Measurements from ENCODE around the gene IQSEC1. TPM values are rescaled to one million over a fixed set of nuclear protein-coding genes. Genes with fewer than 3 reads are reported as not detected.

IQSEC1 gene
- polyA plus RNA-seq, 3 donors from 2014 or later: 9.0 to 40.5 (median 15.3) TPM

DNA sequence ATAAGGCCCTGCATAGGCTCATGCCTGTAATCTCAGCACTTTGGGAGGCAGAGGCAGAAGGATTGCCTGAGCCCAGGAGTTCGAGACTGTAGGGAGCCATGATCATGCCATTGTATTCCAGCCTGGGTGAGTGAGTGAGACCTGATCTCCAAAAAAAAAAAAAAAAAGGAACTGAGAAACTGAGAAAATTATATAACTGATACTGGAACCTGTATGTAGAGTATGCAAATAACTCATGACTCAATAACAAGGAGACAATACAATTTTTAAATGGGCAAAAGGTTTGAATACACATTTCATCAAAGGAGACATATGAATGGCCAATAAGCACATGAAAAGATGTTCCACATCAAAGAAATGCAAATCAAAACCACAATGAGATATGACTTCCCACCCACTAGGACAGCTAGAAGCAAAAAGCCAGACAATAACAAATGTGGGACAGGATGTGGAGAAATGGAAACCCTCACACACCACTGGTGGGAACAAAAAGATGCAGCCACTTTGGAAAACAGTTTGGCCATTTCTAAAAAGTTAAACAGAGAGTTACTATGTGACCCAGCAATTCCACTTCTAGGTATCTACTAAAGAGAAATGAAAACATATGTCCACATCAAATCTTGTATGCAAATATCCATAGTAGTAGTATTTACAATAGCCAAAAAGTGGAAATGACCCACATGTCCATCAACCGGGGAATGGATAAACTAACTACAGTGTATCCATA, 70.7 kb downstream of the IQSEC1 start:
- peak; percentile 51 to 69 (median 56) for DNase-seq
- peak overlapping the region; percentile 95 to 100 (median 98) for H3K27ac Mint-ChIP-seq
- peaks cover 1 to 10% (median 4%) of the 10 kb centered on the region in 3 donors for H3K27me3 Mint-ChIP-seq (ENCODE audit: low read depth in 3 of 3)
- H3K36me3 Mint-ChIP-seq: peaks cover 7 to 8% (median 8%) of the 10 kb centered on the region in 3 donors
- no peaks in the 10 kb centered on the region for H3K9me3 Mint-ChIP-seq
- H3K4me3 Mint-ChIP-seq: peak overlapping the region; percentile 40 to 72 (median 53)
- H3K4me1 Mint-ChIP-seq: peaks cover 92% of the 10 kb centered on the region in 2 donors

GRCh38 chr3:12999147-13000140, 73.8 kb downstream of the IQSEC1 start:
- DNase-seq: peak in 2 of 3 donors; percentile 43 to 52
- Mint-ChIP-seq H3K27ac (peak overlapping the region; percentile 83 to 94 (median 90)), H3K4me1 (peaks cover 81 to 84% of the 10 kb centered on the region in 2 donors), H3K9me3 (no peaks in the 10 kb centered on the region), H3K4me3 (peak overlapping the region; percentile 51 to 68 (median 63)), H3K36me3 (peaks cover 13 to 21% (median 17%) of the 10 kb centered on the region in 3 donors), H3K27me3 (ENCODE audit: low read depth in 3 of 3) (peaks cover 2 to 7% (median 3%) of the 10 kb centered on the region in 3 donors)

DNA sequence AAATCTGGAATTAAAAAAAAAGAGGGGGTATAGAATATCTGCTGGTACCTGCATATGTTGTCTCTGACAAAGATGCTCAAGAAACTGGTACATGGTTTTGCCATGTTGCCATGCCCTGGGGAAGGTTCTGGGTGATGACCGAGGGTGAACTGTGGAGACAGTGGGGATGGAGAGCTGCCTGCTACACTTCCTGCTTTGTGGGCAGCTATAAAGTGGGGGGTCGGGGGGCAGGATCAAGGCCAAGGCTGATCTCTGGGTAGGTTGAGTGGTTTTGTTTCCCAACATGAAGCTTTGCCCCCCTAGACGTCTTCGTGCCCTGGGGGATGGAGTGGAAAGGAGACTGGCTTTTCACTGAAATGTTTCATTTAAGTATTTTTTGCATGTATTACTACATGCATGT, 74.6 kb downstream of the IQSEC1 start:
- H3K4me1 Mint-ChIP-seq: peaks cover 73 to 76% of the 10 kb centered on the region in 2 donors
- H3K36me3 Mint-ChIP-seq: peaks cover 13 to 21% (median 17%) of the 10 kb centered on the region in 3 donors
- H3K27me3 Mint-ChIP-seq (ENCODE audit: low read depth in 3 of 3): peaks cover 2 to 7% (median 2%) of the 10 kb centered on the region in 3 donors
- H3K27ac Mint-ChIP-seq: peak overlapping the region; percentile 83 to 94 (median 90)
- DNase-seq: no peak
- peak overlapping the region in 4 of 5 donors; percentile 3 to 69 (median 66) for H3K4me3 Mint-ChIP-seq
- H3K9me3 Mint-ChIP-seq: no peaks in the 10 kb centered on the region

DNA sequence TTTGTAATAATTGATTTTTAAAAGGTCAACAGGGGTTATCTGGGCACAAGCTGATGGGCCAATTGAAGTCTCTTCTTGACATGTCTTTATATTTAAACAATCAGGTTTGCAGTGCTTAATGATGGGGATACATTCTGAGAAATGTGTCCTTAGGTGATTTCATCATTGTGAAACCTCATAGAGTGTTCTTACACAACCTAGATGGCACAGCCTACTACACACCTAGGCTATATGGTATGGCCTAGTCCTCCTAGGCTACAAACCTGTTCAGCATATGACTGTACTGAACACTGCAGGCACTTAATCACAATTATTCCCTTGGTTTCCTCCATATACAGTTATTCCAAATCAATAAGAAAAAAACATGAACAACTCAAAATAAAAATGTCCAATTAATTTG, 75.8 kb downstream of the IQSEC1 start:
- H3K4me1 Mint-ChIP-seq: peaks cover 68 to 70% of the 10 kb centered on the region in 2 donors
- H3K36me3 Mint-ChIP-seq: peaks cover 13 to 21% (median 17%) of the 10 kb centered on the region in 3 donors
- H3K9me3 Mint-ChIP-seq: no peaks in the 10 kb centered on the region
- peak overlapping the region in 1 of 5 donors; percentile 2 for H3K4me3 Mint-ChIP-seq
- peak overlapping the region; percentile 28 to 99 (median 74) for H3K27ac Mint-ChIP-seq
- H3K27me3 Mint-ChIP-seq (ENCODE audit: low read depth in 3 of 3): peaks cover 2 to 5% (median 4%) of the 10 kb centered on the region in 3 donors
- DNase-seq: no peak

DNA sequence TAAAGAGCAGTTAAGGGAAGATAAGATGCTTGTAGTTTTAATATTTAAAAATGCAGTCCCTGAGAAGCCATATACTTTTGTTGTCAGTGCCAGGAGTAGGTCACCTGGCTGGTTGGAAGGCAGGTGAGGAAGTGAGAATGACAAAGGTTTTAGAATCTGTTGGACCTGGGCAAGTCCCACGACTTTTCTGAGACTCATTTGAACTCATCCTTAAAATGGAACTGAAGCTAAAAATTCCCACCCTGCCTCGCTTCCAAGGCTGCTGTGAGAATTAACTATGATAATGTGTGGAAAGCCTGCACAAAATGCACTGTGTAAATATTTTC, 77.1 kb downstream of the IQSEC1 start:
- Mint-ChIP-seq H3K9me3 (no peaks in the 10 kb centered on the region), H3K4me3 (peak overlapping the region in 2 of 5 donors; percentile 21 to 36), H3K4me1 (peaks cover 65 to 70% of the 10 kb centered on the region in 2 donors), H3K27ac (peak overlapping the region; percentile 50 to 99 (median 76)), H3K36me3 (peaks cover 13 to 21% (median 17%) of the 10 kb centered on the region in 3 donors), H3K27me3 (ENCODE audit: low read depth in 3 of 3) (peaks cover 2 to 4% (median 2%) of the 10 kb centered on the region in 3 donors)
- no peak for DNase-seq

DNA sequence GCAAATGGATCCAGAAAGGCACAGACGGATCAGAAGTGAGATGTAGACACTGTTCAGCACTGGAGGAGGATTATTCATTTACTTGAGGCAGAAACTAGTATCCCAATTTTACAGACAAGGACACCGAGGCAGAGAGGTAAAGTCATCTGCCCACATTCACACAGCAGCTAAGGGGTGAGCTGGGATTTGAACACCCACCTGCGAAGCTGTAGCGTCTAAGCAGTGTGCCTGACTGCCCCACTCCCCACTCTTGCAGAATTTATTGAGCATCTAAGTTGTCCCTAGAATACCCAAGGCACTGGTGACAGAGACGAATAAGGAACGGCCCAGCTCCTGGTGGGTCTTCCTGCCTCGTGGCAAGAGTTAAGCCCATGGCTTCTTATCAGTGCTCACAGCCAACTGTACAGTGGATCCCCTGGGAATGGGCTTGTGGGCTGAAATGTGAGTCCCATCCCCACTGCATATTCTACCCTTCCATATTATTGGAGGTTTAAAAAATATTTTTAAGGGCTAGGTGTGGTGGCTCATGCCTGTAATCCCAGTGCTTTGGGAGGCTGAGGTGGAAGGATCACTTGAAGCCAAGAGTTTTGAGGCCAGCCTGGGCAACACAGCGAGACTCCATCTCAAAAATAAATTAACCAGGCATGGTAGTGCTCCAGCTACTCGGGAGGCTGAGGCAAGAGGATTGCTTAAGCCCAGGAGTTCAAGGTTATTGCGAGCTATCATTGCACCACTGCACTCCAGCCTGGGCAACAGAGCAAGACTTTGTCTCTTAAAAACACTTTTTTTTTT, 77.6 kb downstream of the IQSEC1 start:
- no peaks in the 10 kb centered on the region for H3K9me3 Mint-ChIP-seq
- peak overlapping the region; percentile 75 to 96 (median 95) for H3K4me3 Mint-ChIP-seq
- H3K27ac Mint-ChIP-seq: peak overlapping the region; percentile 97 to 99 (median 98)
- H3K27me3 Mint-ChIP-seq (ENCODE audit: low read depth in 3 of 3): peaks cover 2 to 4% (median 2%) of the 10 kb centered on the region in 3 donors
- H3K36me3 Mint-ChIP-seq: peaks cover 12 to 20% (median 17%) of the 10 kb centered on the region in 3 donors
- no peak for DNase-seq
- H3K4me1 Mint-ChIP-seq: peaks cover 68 to 74% of the 10 kb centered on the region in 2 donors

DNA sequence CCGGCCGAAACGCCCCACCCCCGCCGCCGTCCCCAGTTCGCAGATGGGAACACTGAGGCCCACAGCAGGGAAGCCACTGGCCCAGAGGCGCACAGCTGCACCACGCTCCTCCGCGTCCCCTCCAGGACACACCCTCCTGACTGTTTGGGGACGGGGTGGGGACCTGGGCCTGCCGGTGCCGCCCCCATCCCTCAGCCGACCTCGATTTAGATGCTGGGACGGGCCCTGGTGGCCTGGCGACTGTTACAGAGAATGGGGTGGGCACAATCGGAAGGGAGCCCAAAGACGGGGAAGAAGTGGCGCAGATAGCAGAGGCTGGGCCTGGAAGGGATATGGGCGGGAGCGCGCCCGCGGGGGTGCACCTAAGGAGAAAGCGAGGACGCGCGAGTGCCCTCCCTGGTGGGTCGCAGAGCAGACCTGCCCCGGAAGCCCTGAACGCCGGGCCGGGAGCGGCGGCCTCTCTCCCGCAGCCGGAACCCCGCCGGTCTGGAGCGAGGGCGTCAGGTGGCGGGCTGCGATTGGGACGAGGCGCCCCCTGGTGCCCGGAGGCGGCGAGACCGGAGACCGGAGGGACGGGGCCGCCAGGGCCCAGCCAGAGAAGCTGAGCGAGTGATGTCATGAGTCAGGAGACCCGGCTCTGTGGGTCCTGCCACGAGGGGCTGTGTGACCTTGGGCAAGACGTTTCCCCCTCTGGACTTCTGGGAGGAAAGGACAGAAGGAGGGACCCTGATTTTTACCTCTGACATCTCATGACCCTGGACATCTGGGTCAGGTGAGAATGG, 78.4 kb downstream of the IQSEC1 start:
- H3K27me3 Mint-ChIP-seq (ENCODE audit: low read depth in 3 of 3): peaks cover 2 to 4% (median 2%) of the 10 kb centered on the region in 3 donors
- H3K36me3 Mint-ChIP-seq: peaks cover 8 to 17% (median 17%) of the 10 kb centered on the region in 3 donors
- peak overlapping the region; percentile 92 to 98 (median 96) for H3K4me3 Mint-ChIP-seq
- H3K9me3 Mint-ChIP-seq: no peaks in the 10 kb centered on the region
- DNase-seq: peak; percentile 87 to 89 (median 88)
- peaks cover 65 to 74% of the 10 kb centered on the region in 2 donors for H3K4me1 Mint-ChIP-seq
- peak overlapping the region; percentile 97 to 99 (median 98) for H3K27ac Mint-ChIP-seq

- peaks cover 5 to 17% (median 17%) of the 10 kb centered on the region in 3 donors for H3K36me3 Mint-ChIP-seq
- H3K27me3 Mint-ChIP-seq (ENCODE audit: low read depth in 3 of 3): peaks cover under 1 to 4% (median 2%) of the 10 kb centered on the region in 3 donors
- no peaks in the 10 kb centered on the region for H3K9me3 Mint-ChIP-seq
- H3K4me1 Mint-ChIP-seq: peaks cover 63 to 74% of the 10 kb centered on the region in 2 donors
- H3K4me3 Mint-ChIP-seq: peak overlapping the region; percentile 92 to 98 (median 96)
- no peak for DNase-seq
- peak overlapping the region in 3 of 6 donors; percentile 51 to 98 (median 97) for H3K27ac Mint-ChIP-seq
These were observed 78.9 kb downstream of the IQSEC1 start for GRCh38 chr3:12994357-12994606.

GRCh38 chr3:12993517-12994356, 79.5 kb downstream of the IQSEC1 start:
- DNase-seq: peak in 2 of 3 donors; percentile 45 to 46
- Mint-ChIP-seq H3K36me3 (peaks cover 5 to 17% (median 15%) of the 10 kb centered on the region in 3 donors), H3K4me3 (peak overlapping the region; percentile 92 to 98 (median 96)), H3K27ac (peak overlapping the region in 2 of 6 donors; percentile 51 to 58), H3K4me1 (peaks cover 62 to 74% of the 10 kb centered on the region in 2 donors), H3K9me3 (no peaks in the 10 kb centered on the region), H3K27me3 (ENCODE audit: low read depth in 3 of 3) (peaks cover 0 to 4% (median 3%) of the 10 kb centered on the region in 3 donors)

DNA sequence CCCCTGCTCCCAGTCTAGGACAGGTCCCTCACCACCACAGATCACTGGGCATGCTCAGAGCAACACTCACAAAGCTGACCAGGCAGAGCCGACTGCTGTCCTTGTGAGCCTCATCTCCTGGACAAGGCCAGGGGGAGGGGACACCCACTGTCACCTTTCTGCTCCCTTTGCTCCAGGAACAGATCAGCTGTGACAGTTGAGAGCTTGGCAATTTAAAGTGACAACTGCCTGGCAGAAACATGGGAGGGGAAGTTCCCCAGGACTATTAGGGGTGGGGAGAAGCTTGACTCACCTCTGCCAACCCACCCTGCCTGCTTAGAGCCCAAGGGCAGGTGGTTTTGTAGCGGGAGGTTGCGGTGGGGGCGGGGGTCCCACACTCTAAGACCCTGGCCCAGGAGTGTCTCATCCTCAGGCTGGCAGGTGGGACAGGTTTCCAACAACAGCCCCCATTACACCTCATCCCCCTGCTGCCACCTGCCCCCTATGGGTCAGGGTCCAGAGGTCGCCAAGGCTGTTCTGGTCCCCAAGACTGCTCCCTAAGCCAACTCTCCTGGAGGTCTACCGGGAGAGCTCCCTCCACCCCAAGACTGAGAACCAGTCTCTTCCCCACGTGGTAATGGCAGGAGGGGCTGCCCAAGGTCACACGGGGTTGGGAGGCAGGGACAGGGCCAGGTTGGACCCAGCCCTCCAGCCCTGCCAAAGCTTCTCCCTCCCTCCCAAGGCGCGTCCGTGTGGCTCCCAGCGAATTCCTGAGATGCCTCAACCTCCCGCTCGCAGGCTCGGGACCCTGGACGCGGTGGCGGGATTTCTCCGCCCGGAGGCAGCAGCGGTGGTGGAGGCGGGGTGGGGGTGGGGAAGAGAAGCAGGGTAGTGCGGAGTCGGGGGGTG, 80.4 kb downstream of the IQSEC1 start:
- DNase-seq: no peak
- H3K27me3 Mint-ChIP-seq (ENCODE audit: low read depth in 3 of 3): peaks cover 0 to 5% (median 4%) of the 10 kb centered on the region in 3 donors
- H3K27ac Mint-ChIP-seq: peak overlapping the region in 4 of 6 donors; percentile 18 to 76 (median 60)
- peaks cover 5 to 13% (median 11%) of the 10 kb centered on the region in 3 donors for H3K36me3 Mint-ChIP-seq
- H3K4me3 Mint-ChIP-seq: peak overlapping the region; percentile 33 to 78 (median 71)
- peaks cover 59 to 70% of the 10 kb centered on the region in 2 donors for H3K4me1 Mint-ChIP-seq
- no peaks in the 10 kb centered on the region for H3K9me3 Mint-ChIP-seq

DNA sequence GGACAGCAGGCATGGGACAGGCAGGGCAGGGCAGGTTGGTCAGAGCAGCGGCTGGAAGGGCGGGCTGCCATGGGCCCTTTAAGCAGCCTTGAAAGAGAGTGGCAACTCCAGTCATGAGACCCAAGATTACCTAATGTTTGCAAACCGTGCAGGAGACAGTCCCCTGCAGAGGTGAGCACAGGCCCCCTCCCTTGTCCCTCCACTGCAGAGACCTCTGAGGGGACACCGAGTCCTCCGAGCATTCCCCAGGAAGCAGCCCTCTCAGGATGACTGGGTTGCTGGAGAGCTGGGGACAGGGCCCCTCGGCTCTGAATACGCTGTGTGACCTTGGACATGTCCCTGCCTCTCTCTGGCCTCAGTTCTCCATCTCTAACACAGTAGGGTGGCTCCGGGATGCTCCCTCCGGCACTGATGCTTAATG, 81.4 kb downstream of the IQSEC1 start:
- Mint-ChIP-seq H3K4me1 (peaks cover 56 to 68% of the 10 kb centered on the region in 2 donors), H3K36me3 (peaks cover 3 to 6% (median 3%) of the 10 kb centered on the region in 3 donors), H3K27me3 (ENCODE audit: low read depth in 3 of 3) (peaks cover 0 to 5% (median 4%) of the 10 kb centered on the region in 3 donors), H3K4me3 (peak overlapping the region in 4 of 5 donors; percentile 29 to 55 (median 42)), H3K27ac (peak overlapping the region in 4 of 6 donors; percentile 48 to 83 (median 65)), H3K9me3 (no peaks in the 10 kb centered on the region)
- no peak for DNase-seq

Data from immature natural killer cell (primary cell).